ENCODE results near the gene ITGB3.
A peak's percentile ranks its signal among the peaks of the same experiment; 100 is the strongest.

DNA sequence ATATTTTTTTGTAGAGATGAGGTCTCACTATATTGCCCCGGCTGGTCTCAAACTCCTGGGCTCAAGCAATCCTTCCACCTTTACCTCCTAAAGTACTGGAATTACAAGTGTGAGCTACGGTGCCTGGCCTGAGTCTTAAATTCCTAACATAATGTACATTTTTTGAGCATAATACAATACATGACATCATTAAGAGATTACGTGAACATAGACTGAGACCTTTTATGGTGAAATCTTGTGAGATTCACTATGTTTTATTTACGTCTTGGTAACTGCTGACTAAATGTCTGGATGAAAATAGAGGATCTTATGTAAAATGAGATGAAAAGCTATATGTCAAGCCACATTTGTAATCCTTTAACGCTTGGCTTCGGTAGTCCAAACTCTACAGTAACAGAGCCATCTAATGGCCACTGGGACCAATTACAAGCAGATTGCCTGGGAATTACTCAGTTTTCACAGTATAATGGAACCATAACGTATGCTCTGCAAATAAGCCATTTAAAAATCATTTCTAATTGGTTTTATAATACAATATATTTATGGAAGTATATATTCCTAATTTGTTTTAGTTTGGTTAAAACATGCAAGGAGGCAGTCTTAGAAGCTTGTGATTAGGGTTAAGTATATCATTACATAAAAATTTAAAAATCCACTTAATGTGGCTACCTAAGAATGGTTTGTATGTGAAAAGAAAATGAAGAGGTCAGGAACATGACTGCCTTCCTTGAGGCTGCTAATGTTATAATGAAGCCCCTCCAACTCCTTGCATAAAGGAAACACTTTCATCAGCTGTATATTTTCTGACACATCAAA, 62.0 kb downstream of the ITGB3 start:
- TF ChIP-seq, protein P1, sequence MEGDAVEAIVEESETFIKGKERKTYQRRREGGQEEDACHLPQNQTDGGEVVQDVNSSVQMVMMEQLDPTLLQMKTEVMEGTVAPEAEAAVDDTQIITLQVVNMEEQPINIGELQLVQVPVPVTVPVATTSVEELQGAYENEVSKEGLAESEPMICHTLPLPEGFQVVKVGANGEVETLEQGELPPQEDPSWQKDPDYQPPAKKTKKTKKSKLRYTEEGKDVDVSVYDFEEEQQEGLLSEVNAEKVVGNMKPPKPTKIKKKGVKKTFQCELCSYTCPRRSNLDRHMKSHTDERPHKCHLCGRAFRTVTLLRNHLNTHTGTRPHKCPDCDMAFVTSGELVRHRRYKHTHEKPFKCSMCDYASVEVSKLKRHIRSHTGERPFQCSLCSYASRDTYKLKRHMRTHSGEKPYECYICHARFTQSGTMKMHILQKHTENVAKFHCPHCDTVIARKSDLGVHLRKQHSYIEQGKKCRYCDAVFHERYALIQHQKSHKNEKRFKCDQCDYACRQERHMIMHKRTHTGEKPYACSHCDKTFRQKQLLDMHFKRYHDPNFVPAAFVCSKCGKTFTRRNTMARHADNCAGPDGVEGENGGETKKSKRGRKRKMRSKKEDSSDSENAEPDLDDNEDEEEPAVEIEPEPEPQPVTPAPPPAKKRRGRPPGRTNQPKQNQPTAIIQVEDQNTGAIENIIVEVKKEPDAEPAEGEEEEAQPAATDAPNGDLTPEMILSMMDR (IDR thresholded peaks at IDR 0.05; ENCODE audit: borderline replicate concordance, extremely low read depth, low read length, poor library complexity, severe bottlenecking) = peak; percentile 91
- no peak for TF ChIP-seq EZH2 (IDR thresholded peaks at IDR 0.05; ENCODE audit: borderline replicate concordance, low read depth, low read length, severe bottlenecking)
